Measurements from ENCODE around the gene MAD1L1.

DNA sequence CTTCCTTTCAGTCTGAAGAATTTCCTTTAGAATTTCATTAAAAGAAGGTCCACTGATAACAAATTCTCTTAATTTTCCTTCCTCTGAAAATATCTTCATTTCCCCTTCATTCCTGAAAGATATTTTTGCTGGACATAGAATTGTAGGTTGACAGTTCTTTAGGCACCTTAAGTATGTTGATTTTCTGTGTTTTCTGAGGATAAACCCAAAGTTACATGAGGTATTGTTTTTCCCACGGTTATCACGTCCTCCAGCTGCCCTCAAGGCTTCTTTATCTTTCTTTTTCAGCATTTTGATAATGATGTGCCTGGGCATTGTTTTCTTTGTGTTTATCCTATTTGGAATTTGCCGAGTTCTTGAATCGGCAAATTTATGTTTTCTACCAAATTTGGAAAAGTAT lies 457.4 kb downstream of the MAD1L1 start:
- TF ChIP-seq, protein P1, sequence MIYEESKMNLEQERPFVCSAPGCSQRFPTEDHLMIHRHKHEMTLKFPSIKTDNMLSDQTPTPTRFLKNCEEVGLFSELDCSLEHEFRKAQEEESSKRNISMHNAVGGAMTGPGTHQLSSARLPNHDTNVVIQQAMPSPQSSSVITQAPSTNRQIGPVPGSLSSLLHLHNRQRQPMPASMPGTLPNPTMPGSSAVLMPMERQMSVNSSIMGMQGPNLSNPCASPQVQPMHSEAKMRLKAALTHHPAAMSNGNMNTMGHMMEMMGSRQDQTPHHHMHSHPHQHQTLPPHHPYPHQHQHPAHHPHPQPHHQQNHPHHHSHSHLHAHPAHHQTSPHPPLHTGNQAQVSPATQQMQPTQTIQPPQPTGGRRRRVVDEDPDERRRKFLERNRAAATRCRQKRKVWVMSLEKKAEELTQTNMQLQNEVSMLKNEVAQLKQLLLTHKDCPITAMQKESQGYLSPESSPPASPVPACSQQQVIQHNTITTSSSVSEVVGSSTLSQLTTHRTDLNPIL (CRISPR knock-in tag; IDR thresholded peaks at IDR 0.05; ENCODE audit: low read depth), result no peak
- TF ChIP-seq ZFP30 (CRISPR knock-in tag; IDR thresholded peaks at IDR 0.05) (no peak), SNAI2 (CRISPR knock-in tag; IDR thresholded peaks at IDR 0.05) (no peak), ARNTL (CRISPR knock-in tag; IDR thresholded peaks at IDR 0.05; ENCODE audit: borderline replicate concordance, low read depth) (no peak), ZC3H10 (CRISPR knock-in tag; IDR thresholded peaks at IDR 0.05) (no peak), OSR1 (CRISPR knock-in tag; IDR thresholded peaks at IDR 0.05) (no peak), ZFP3 (CRISPR knock-in tag; IDR thresholded peaks at IDR 0.05) (no peak), ISL1 (CRISPR knock-in tag; IDR thresholded peaks at IDR 0.05) (no peak), ESRRG (CRISPR knock-in tag; IDR thresholded peaks at IDR 0.05) (no peak), RARB (CRISPR knock-in tag; IDR thresholded peaks at IDR 0.05) (no peak)
- TF ChIP-seq, protein P2, sequence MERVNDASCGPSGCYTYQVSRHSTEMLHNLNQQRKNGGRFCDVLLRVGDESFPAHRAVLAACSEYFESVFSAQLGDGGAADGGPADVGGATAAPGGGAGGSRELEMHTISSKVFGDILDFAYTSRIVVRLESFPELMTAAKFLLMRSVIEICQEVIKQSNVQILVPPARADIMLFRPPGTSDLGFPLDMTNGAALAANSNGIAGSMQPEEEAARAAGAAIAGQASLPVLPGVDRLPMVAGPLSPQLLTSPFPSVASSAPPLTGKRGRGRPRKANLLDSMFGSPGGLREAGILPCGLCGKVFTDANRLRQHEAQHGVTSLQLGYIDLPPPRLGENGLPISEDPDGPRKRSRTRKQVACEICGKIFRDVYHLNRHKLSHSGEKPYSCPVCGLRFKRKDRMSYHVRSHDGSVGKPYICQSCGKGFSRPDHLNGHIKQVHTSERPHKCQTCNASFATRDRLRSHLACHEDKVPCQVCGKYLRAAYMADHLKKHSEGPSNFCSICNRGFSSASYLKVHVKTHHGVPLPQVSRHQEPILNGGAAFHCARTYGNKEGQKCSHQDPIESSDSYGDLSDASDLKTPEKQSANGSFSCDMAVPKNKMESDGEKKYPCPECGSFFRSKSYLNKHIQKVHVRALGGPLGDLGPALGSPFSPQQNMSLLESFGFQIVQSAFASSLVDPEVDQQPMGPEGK (CRISPR knock-in tag; IDR thresholded peaks at IDR 0.05; ENCODE audit: borderline replicate concordance), result no peak
- TF ChIP-seq, protein P3, sequence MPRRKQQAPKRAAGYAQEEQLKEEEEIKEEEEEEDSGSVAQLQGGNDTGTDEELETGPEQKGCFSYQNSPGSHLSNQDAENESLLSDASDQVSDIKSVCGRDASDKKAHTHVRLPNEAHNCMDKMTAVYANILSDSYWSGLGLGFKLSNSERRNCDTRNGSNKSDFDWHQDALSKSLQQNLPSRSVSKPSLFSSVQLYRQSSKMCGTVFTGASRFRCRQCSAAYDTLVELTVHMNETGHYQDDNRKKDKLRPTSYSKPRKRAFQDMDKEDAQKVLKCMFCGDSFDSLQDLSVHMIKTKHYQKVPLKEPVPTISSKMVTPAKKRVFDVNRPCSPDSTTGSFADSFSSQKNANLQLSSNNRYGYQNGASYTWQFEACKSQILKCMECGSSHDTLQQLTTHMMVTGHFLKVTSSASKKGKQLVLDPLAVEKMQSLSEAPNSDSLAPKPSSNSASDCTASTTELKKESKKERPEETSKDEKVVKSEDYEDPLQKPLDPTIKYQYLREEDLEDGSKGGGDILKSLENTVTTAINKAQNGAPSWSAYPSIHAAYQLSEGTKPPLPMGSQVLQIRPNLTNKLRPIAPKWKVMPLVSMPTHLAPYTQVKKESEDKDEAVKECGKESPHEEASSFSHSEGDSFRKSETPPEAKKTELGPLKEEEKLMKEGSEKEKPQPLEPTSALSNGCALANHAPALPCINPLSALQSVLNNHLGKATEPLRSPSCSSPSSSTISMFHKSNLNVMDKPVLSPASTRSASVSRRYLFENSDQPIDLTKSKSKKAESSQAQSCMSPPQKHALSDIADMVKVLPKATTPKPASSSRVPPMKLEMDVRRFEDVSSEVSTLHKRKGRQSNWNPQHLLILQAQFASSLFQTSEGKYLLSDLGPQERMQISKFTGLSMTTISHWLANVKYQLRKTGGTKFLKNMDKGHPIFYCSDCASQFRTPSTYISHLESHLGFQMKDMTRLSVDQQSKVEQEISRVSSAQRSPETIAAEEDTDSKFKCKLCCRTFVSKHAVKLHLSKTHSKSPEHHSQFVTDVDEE (CRISPR knock-in tag; IDR thresholded peaks at IDR 0.05), result no peak

All from SK-N-SH treated with all-trans-retinoic acid at 6 μM for 48 hours (cell line).